WTC11 (cell line): ENCODE results near the gene WDR81. TPM values are rescaled to one million over a fixed set of nuclear protein-coding genes. Genes with fewer than 3 reads are reported as not detected.

ENCODE experiments used
- ATAC-seq: fragments of 200-7000 bp; cut with Tn5 transposase; 2 replicates; pipeline ENCODE4 v1.10.0; 2021; ENCODE audit warnings: mild to moderate bottlenecking, moderate library complexity
- Bru-seq: library from RNA; stranded (reverse); fragments of 400-500 nt; gene quantifications from one replicate; lab custom pipeline; 2021; lab: Mats Ljungman, UMichigan
- CTCF ChIA-PET: fragments of 300-600 bp; sonication (Branson Sonifier 250); formaldehyde crosslinking; loops from one replicate; lab custom pipeline; 2021; ENCODE audit warnings: antibody characterized with exemption; lab: Charles Lee
- POLR2A ChIA-PET: fragments of 350-600 bp; sonication (Branson Sonifier 250); formaldehyde crosslinking; loops from one replicate; lab custom pipeline; 2021; ENCODE audit warnings: antibody characterized with exemption; lab: Charles Lee
- DNase-seq: peaks from one replicate; pipeline ENCODE4 v3.0.0; 2021; ENCODE audit warnings: low spot score
- H3K27ac Mint-ChIP-seq: 2 replicates; pipeline ENCODE4 v1.8.0; 2021; ENCODE audit warnings: mixed read lengths
- H3K27me3 Mint-ChIP-seq: 2 replicates; pipeline ENCODE4 v1.8.0; 2021; ENCODE audit warnings: low read depth, mild to moderate bottlenecking, moderate library complexity, mixed read lengths
- H3K36me3 Mint-ChIP-seq: 2 replicates; pipeline ENCODE4 v1.8.0; 2021; ENCODE audit warnings: mixed read lengths
- H3K4me1 Mint-ChIP-seq: 2 replicates; pipeline ENCODE4 v1.8.0; 2022; ENCODE audit warnings: mixed read lengths
- H3K4me3 Mint-ChIP-seq: 2 replicates; pipeline ENCODE4 v1.8.0; 2021; ENCODE audit warnings: mild to moderate bottlenecking, moderate library complexity, mixed read lengths
- H3K9me3 Mint-ChIP-seq: 2 replicates; pipeline ENCODE4 v1.8.0; 2021; ENCODE audit warnings: mixed read lengths
- ELF4 ChIP-seq: sonication (generic); formaldehyde crosslinking; IDR thresholded peaks from 2 replicates; pipeline ENCODE4 v1.8.1; 2022; ENCODE audit warnings: low read depth, mild to moderate bottlenecking, moderate library complexity, missing genetic modification reagents
- ESRRA ChIP-seq: sonication (generic); formaldehyde crosslinking; IDR thresholded peaks from 2 replicates; pipeline ENCODE4 v1.8.1; 2022; ENCODE audit warnings: mild to moderate bottlenecking, missing genetic modification reagents, borderline replicate concordance
- ETV6 ChIP-seq: sonication (generic); formaldehyde crosslinking; IDR thresholded peaks from 2 replicates; pipeline ENCODE4 v1.8.1; 2022; ENCODE audit warnings: mild to moderate bottlenecking, missing genetic modification reagents
- FOXK1 ChIP-seq: sonication (generic); formaldehyde crosslinking; IDR thresholded peaks from 2 replicates; pipeline ENCODE4 v1.8.0; 2022; ENCODE audit warnings: mild to moderate bottlenecking, moderate library complexity, missing genetic modification reagents
- JUN ChIP-seq: sonication (generic); formaldehyde crosslinking; IDR thresholded peaks from 2 replicates; pipeline ENCODE4 v1.8.0; 2023; ENCODE audit warnings: mild to moderate bottlenecking, missing genetic modification reagents
- MYBL2 ChIP-seq: sonication (generic); formaldehyde crosslinking; IDR thresholded peaks from 2 replicates; pipeline ENCODE4 v1.8.1; 2023; ENCODE audit warnings: mild to moderate bottlenecking, moderate library complexity, missing genetic modification reagents
- PRRX2 ChIP-seq: fragments of 250-450 bp; sonication (Bioruptor Pico); IDR thresholded peaks from 2 replicates; pipeline ENCODE4 v1.8.0; 2021; ENCODE audit warnings: mild to moderate bottlenecking
- SMAD3 ChIP-seq: sonication (generic); formaldehyde crosslinking; IDR thresholded peaks from 2 replicates; pipeline ENCODE4 v1.8.0; 2022; ENCODE audit warnings: missing genetic modification reagents, mild to moderate bottlenecking, borderline replicate concordance
- SP1 ChIP-seq: sonication (generic); formaldehyde crosslinking; conservative IDR thresholded peaks from 2 replicates; pipeline ENCODE4 v1.8.1; 2022; ENCODE audit warnings: missing genetic modification reagents
- TEAD1 ChIP-seq: sonication (generic); formaldehyde crosslinking; IDR thresholded peaks from 2 replicates; pipeline ENCODE4 v1.8.0; 2022; ENCODE audit warnings: mild to moderate bottlenecking, missing genetic modification reagents
- TEAD4 ChIP-seq: sonication (generic); formaldehyde crosslinking; IDR thresholded peaks from 2 replicates; pipeline ENCODE4 v1.8.0; 2022; ENCODE audit warnings: mild to moderate bottlenecking, missing genetic modification reagents
- ZBTB21 ChIP-seq: sonication (generic); formaldehyde crosslinking; IDR thresholded peaks from 2 replicates; pipeline ENCODE4 v1.8.1; 2023; ENCODE audit warnings: mild to moderate bottlenecking, missing genetic modification reagents, borderline replicate concordance
- ZNF232 ChIP-seq: sonication (generic); formaldehyde crosslinking; IDR thresholded peaks from 2 replicates; pipeline ENCODE4 v1.8.0; 2022; ENCODE audit warnings: mild to moderate bottlenecking, missing genetic modification reagents
- long read RNA-seq, 3 experiments: library from RNA in 1 of 3; library from capped mRNA in 1 of 3; library from polyadenylated mRNA in 1 of 3; unstranded in 2 of 3; stranded (forward) in 1 of 3; transcript quantifications; one replicate each; pipeline ENCODE4 v2.0.0, GENCODE V29; 2021
- total RNA-seq: library from RNA; stranded (reverse); gene quantifications from 3 replicates; pipeline ENCODE4 v1.2.3, GENCODE V29; 2021
- TF ChIP-seq, protein P1 (sequence below): sonication (generic); formaldehyde crosslinking; IDR thresholded peaks from 2 replicates; pipeline ENCODE4 v1.8.0; 2023; ENCODE audit warnings: missing genetic modification reagents, mild to moderate bottlenecking, borderline replicate concordance
- TF ChIP-seq, protein P2 (sequence below): sonication (generic); formaldehyde crosslinking; IDR thresholded peaks from 2 replicates; pipeline ENCODE4 v1.8.1; 2022; ENCODE audit warnings: mild to moderate bottlenecking, moderate library complexity, missing genetic modification reagents
- TF ChIP-seq, protein P3 (sequence below): sonication (generic); formaldehyde crosslinking; IDR thresholded peaks from 2 replicates; pipeline ENCODE4 v1.8.1; 2023; ENCODE audit warnings: mild to moderate bottlenecking, missing genetic modification reagents
- TF ChIP-seq, protein P4 (sequence below): sonication (generic); formaldehyde crosslinking; IDR thresholded peaks from 2 replicates; pipeline ENCODE4 v1.8.0; 2022; ENCODE audit warnings: mild to moderate bottlenecking, missing genetic modification reagents
- TF ChIP-seq, protein P5 (sequence below): fragments of 250-450 bp; sonication (Bioruptor Pico); IDR thresholded peaks from 2 replicates; pipeline ENCODE4 v1.9.0; 2021; ENCODE audit warnings: mild to moderate bottlenecking
- TF ChIP-seq, protein P6 (sequence below): sonication (generic); formaldehyde crosslinking; IDR thresholded peaks from 2 replicates; pipeline ENCODE4 v1.8.1; 2023; ENCODE audit warnings: mild to moderate bottlenecking, missing genetic modification reagents, moderate library complexity
- TF ChIP-seq, protein P7 (sequence below): sonication (generic); formaldehyde crosslinking; IDR thresholded peaks from 2 replicates; pipeline ENCODE4 v1.8.0; 2022; ENCODE audit warnings: mild to moderate bottlenecking, missing genetic modification reagents
- TF ChIP-seq, protein P8 (sequence below): sonication (generic); formaldehyde crosslinking; IDR thresholded peaks from 2 replicates; pipeline ENCODE4 v1.8.0; 2022; ENCODE audit warnings: mild to moderate bottlenecking, missing genetic modification reagents

Gene WDR81
- total RNA-seq, result 14.0 to 16.4 TPM (median 15.1 TPM) in 3 replicates
- percentile 43 among the genes with signal in this experiment for Bru-seq, nascent RNA
- long read RNA-seq, experiment 1, full-length matches to known transcripts, result 11 of 31 reads
- long read RNA-seq, experiment 1, partial matches to known transcripts, result 8 of 31 reads
- long read RNA-seq, experiment 1, other reads (novel, unspliced or antisense), result 12 of 31 reads
- long read RNA-seq, experiment 2, full-length matches to known transcripts, result 3 of 14 reads
- long read RNA-seq, experiment 2, partial matches to known transcripts, result 6 of 14 reads
- long read RNA-seq, experiment 2, other reads (novel, unspliced or antisense), result 5 of 14 reads
- long read RNA-seq, experiment 3, result 0 reads

DNA sequence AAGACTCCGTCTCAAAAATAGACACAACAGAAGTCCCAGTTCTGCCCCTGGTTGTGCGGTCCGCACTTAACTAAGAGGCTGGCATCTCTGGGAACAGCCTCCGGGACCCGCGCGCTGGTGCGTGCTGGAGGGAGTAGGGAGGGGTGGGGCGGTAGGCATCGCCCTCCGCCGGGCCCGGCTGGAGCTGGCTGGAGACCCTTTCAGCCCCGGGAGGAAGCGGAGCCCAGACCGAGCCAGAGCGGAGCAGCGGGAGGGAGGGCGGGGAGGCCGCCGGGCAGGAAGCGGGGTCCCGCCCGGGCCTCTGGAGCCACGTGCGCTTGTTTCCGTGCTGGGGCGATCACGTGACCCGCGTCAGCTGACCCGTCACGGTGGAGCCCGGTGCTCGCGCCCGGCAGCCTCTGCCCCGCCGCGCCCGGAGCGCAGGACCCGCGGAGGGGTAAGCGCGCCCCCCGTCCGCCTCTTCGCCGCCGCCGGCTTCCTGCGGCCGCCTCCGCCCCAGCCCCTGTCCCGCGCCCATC lies at the start of gene WDR81:
TSS of gene WDR81 (plus strand) at position 354 of the 518 bp plus-strand sequence. CDS start 256 bp downstream, outside the sequence.
- DNase-seq (peak; percentile 89), ATAC-seq (peak; percentile 64)
- ChIA-PET POLR2A (interaction anchor here (0.6 to 1.4 kb wide), 3 partner anchors 8 to 91 kb away, joined by 3 read pairs; no protein-coding TSS in a partner anchor), CTCF (interaction anchor here (0.8 to 4.2 kb wide), 5 partner anchors 11 to 60 kb away, joined by 3 to 18 read pairs (median 3); no protein-coding TSS in a partner anchor)
- H3K27me3 Mint-ChIP-seq, result no peaks in the 10 kb centered on the region; the same call in 1 of the 2 replicates
- H3K36me3 Mint-ChIP-seq, result no peaks in the 10 kb centered on the region; the same call in 1 of the 2 replicates
- peak within 1 kb of the TSS; percentile 62 for H3K4me3 Mint-ChIP-seq
- no peaks in the 10 kb centered on the region for H3K9me3 Mint-ChIP-seq
- H3K4me1 Mint-ChIP-seq, result peaks cover 4% of the 10 kb centered on the region; the same call in 1 of the 2 replicates
- no peak within 1 kb of the TSS for H3K27ac Mint-ChIP-seq
- TF ChIP-seq FOXK1 (CRISPR knock-in tag), result peak; percentile 100
- TF ChIP-seq ETV6 (CRISPR knock-in tag), result peak; percentile 80
- TF ChIP-seq, protein P1, sequence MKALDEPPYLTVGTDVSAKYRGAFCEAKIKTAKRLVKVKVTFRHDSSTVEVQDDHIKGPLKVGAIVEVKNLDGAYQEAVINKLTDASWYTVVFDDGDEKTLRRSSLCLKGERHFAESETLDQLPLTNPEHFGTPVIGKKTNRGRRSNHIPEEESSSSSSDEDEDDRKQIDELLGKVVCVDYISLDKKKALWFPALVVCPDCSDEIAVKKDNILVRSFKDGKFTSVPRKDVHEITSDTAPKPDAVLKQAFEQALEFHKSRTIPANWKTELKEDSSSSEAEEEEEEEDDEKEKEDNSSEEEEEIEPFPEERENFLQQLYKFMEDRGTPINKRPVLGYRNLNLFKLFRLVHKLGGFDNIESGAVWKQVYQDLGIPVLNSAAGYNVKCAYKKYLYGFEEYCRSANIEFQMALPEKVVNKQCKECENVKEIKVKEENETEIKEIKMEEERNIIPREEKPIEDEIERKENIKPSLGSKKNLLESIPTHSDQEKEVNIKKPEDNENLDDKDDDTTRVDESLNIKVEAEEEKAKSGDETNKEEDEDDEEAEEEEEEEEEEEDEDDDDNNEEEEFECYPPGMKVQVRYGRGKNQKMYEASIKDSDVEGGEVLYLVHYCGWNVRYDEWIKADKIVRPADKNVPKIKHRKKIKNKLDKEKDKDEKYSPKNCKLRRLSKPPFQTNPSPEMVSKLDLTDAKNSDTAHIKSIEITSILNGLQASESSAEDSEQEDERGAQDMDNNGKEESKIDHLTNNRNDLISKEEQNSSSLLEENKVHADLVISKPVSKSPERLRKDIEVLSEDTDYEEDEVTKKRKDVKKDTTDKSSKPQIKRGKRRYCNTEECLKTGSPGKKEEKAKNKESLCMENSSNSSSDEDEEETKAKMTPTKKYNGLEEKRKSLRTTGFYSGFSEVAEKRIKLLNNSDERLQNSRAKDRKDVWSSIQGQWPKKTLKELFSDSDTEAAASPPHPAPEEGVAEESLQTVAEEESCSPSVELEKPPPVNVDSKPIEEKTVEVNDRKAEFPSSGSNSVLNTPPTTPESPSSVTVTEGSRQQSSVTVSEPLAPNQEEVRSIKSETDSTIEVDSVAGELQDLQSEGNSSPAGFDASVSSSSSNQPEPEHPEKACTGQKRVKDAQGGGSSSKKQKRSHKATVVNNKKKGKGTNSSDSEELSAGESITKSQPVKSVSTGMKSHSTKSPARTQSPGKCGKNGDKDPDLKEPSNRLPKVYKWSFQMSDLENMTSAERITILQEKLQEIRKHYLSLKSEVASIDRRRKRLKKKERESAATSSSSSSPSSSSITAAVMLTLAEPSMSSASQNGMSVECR (CRISPR knock-in tag), result peak; percentile 95
- TF ChIP-seq, protein P2, sequence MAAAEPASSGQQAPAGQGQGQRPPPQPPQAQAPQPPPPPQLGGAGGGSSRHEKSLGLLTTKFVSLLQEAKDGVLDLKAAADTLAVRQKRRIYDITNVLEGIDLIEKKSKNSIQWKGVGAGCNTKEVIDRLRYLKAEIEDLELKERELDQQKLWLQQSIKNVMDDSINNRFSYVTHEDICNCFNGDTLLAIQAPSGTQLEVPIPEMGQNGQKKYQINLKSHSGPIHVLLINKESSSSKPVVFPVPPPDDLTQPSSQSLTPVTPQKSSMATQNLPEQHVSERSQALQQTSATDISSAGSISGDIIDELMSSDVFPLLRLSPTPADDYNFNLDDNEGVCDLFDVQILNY (CRISPR knock-in tag), result peak; percentile 35
- TF ChIP-seq ELF4 (CRISPR knock-in tag), result no peak
- TF ChIP-seq, protein P3, sequence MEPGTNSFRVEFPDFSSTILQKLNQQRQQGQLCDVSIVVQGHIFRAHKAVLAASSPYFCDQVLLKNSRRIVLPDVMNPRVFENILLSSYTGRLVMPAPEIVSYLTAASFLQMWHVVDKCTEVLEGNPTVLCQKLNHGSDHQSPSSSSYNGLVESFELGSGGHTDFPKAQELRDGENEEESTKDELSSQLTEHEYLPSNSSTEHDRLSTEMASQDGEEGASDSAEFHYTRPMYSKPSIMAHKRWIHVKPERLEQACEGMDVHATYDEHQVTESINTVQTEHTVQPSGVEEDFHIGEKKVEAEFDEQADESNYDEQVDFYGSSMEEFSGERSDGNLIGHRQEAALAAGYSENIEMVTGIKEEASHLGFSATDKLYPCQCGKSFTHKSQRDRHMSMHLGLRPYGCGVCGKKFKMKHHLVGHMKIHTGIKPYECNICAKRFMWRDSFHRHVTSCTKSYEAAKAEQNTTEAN (CRISPR knock-in tag), result peak; percentile 39; the same call in 1 of the 2 replicates
- TF ChIP-seq TEAD4 (CRISPR knock-in tag), result no peak
- TF ChIP-seq, protein P4, sequence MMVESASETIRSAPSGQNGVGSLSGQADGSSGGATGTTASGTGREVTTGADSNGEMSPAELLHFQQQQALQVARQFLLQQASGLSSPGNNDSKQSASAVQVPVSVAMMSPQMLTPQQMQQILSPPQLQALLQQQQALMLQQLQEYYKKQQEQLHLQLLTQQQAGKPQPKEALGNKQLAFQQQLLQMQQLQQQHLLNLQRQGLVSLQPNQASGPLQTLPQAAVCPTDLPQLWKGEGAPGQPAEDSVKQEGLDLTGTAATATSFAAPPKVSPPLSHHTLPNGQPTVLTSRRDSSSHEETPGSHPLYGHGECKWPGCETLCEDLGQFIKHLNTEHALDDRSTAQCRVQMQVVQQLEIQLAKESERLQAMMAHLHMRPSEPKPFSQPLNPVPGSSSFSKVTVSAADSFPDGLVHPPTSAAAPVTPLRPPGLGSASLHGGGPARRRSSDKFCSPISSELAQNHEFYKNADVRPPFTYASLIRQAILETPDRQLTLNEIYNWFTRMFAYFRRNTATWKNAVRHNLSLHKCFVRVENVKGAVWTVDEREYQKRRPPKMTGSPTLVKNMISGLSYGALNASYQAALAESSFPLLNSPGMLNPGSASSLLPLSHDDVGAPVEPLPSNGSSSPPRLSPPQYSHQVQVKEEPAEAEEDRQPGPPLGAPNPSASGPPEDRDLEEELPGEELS (CRISPR knock-in tag), result peak; percentile 76; the same call in 1 of the 2 replicates
- TF ChIP-seq ZBTB21 (CRISPR knock-in tag), result peak; percentile 11; the same call in 1 of the 2 replicates
- 0 out of 2 replicates have a peak, but pooled peaks have one; percentile 46 for TF ChIP-seq JUN (CRISPR knock-in tag)
- peak; percentile 76 for TF ChIP-seq SP1 (CRISPR knock-in tag)
- TF ChIP-seq, protein P5, sequence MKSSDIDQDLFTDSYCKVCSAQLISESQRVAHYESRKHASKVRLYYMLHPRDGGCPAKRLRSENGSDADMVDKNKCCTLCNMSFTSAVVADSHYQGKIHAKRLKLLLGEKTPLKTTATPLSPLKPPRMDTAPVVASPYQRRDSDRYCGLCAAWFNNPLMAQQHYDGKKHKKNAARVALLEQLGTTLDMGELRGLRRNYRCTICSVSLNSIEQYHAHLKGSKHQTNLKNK (CRISPR knock-in tag), result no peak
- 0 out of 2 replicates have a peak, but pooled peaks have one; percentile 22 for TF ChIP-seq ESRRA
- TF ChIP-seq PRRX2 (CRISPR knock-in tag), result no peak
- TF ChIP-seq MYBL2, result 0 out of 2 replicates have a peak, but pooled peaks have one; percentile 69
- TF ChIP-seq, protein P6, sequence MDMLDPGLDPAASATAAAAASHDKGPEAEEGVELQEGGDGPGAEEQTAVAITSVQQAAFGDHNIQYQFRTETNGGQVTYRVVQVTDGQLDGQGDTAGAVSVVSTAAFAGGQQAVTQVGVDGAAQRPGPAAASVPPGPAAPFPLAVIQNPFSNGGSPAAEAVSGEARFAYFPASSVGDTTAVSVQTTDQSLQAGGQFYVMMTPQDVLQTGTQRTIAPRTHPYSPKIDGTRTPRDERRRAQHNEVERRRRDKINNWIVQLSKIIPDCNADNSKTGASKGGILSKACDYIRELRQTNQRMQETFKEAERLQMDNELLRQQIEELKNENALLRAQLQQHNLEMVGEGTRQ, result peak; percentile 99
- 0 out of 2 replicates have a peak, but pooled peaks have one; percentile 46 for TF ChIP-seq ZNF232
- TF ChIP-seq, protein P7, sequence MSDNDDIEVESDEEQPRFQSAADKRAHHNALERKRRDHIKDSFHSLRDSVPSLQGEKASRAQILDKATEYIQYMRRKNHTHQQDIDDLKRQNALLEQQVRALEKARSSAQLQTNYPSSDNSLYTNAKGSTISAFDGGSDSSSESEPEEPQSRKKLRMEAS (CRISPR knock-in tag), result peak; percentile 95
- TF ChIP-seq SMAD3, result 0 out of 2 replicates have a peak, but pooled peaks have one; percentile 52
- TF ChIP-seq TEAD1, result no peak
- TF ChIP-seq, protein P8, sequence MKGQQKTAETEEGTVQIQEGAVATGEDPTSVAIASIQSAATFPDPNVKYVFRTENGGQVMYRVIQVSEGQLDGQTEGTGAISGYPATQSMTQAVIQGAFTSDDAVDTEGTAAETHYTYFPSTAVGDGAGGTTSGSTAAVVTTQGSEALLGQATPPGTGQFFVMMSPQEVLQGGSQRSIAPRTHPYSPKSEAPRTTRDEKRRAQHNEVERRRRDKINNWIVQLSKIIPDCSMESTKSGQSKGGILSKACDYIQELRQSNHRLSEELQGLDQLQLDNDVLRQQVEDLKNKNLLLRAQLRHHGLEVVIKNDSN, result peak; percentile 97
- TF ChIP-seq, all 79 proteins: peak for 16
